Measurements from ENCODE around the gene MUL1.
A peak's percentile ranks its signal among the peaks of the same experiment; 100 is the strongest.
"Not testable (repeated sequence)": the region's sequence is repeated elsewhere in the genome, so short reads cannot be mapped to it uniquely, and the experiment has no call there.

The MUL1 gene

DNA sequence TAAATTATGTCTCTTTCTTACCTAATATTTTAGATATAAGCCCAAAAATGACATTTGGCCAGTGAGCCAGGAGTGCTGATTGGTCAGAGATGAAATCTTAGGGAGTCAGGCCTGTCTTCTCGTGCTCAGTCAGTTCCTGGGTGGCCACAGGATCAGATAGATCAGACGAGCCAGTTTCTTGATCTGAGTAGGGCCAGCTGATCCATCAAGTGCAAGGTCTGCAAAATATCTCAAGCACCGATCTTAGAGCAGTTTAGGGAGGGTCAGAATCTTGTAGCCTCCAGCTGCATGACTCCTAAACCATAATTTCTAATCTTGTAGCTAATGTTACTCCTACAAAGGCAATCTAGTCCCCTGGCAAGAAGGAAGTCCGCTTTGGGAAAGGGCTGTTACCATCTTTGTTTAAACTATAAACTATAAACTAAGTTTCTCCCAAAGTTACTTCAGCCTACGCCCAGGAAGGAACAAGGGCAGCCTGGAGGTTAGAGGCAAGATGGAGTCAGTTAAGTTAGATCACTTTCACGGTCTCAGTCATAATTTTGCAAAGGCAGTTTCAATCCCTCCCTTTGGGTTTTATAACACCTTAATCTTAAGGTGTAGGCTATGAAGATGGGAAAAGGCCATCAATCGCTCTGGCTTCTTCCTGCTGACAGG is 11.8 kb upstream of the MUL1 start:
- not testable (repeated sequence) for DNase-seq

DNA sequence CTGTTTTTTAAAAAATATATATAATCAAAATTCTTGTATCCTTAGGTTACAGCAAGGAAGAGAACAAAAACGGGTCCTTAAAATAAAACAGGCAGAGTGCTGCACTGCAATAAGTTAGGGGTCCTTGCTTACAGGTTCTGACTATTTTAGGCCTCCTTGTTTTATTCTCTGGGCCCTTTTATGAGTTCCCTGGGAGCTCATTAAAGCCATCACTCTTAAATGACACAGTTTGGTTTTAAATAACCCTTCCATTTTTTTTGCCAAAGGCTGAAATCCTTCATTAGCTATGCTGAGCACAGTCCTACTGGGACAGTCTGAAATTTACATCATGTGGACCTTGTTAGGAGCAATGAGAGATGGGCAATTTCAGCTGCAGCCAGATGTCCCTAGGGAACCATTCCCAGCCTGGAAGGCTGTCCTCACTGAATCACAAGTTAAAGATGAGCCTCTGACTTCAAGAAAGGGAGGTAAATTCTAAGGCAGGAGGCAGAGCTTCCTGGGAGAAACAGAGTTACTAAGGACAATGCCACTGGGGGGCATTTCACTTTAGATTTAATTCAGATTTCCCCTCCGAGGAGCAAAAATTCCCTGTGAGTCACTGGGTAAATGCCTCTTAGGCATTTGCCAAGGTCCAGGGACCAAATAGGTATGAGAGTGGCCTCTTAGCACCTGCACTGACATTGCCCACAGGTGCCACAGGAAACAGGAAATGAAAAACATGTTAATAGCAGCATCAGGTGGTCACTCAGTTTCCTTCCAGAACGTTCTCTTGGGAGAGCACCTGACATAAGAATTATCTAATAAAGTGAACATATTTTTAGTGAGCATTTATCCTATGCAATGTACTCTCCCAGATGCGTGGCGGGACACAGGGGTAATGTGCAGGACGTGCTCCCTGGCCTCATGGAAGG is 3.8 kb upstream of the MUL1 start:
- DNase-seq = no peak

GRCh38 chr1:20508411-20508771 is 440 bp upstream of the MUL1 start:
- DNase-seq = no peak

GRCh38 chr1:20507248-20507563 is 745 bp downstream of the MUL1 start:
- no peak for DNase-seq

GRCh38 chr1:20505488-20505887 is 2.5 kb downstream of the MUL1 start:
- no peak for DNase-seq

DNA sequence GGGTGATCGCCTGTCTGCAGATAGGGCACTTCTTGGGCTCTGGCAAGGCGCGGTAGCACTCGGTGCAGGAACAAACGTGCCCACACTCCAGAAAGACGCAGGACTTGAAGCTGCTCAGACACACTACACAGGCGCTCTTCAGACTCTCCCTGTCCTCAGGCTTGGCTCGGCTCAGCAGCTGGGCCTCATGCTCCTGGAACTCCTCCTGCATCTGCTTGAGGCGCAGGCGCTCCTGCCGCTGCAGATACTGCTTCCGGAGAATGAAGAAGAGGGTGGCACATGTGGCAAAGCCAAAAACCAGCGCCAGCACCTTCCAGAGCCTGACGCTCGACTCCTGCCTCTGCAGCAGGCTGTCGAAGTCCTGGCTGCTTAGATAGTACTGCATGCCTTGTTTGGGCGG is 7.2 kb downstream of the MUL1 start:
- no peak for DNase-seq

GRCh38 chr1:20499718-20500117 is 8.2 kb downstream of the MUL1 start:
- no peak for DNase-seq

- no peak for DNase-seq
These were observed 8.8 kb downstream of the MUL1 start for GRCh38 chr1:20499105-20499504.

DNA sequence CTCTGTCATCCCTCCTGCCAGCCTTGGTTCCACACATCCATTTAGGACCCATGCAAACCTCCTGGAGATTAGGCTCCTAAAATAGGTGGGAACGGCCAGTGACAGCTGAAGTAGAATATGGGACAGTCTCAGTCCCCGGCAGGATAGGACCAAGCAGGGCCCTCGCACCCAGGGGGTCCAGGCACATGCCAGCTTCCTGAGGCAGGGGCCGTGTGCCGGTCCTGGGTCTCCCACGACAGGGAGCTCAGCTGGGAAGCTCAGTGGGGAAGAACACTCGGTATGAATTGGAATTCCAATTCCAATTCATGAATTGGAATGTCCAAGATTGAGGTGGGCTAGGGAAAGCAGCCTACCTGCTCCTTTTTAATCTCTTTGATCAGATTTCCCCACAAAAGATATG is 9.8 kb downstream of the MUL1 start:
- DNase-seq = no peak

- DNase-seq = no peak
These were observed 10.4 kb downstream of the MUL1 start for GRCh38 chr1:20497506-20497905.

DNA sequence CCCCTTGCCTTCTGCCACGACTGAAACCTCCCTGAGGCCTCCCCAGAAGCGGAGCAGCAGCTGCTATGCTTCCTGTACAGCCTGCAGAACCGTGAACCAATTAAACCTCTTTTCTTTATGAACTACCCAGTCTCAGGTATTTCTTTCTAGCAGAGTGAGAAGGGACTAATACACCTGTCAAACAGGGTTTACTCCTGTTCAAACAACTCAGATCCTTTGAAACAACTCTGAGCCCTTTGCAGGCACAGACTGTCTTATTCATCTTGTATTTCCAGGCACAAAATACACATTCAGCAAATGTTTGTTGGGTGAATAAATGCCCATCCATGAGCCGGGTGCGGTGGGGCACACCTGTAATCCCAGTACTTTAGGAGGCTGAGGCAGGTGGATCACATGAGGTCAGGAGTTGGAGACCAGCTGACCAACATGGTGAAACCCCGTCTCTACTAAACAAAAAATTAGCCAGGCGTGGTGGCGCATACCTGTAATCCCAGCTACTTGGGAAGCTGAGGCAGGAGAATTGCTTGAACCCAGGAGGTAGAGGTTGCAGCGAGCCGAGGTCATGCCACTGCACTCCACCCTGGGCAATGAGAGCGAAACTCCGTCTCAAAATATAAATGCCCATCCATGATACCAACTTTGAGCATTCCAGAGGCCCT is 11.1 kb downstream of the MUL1 start:
- DNase-seq = not testable (repeated sequence)

GRCh38 chr1:20496241-20496661 is 11.7 kb downstream of the MUL1 start:
- no peak for DNase-seq

GRCh38 chr1:20495661-20496060 is 12.3 kb downstream of the MUL1 start:
- no peak for DNase-seq

DNA sequence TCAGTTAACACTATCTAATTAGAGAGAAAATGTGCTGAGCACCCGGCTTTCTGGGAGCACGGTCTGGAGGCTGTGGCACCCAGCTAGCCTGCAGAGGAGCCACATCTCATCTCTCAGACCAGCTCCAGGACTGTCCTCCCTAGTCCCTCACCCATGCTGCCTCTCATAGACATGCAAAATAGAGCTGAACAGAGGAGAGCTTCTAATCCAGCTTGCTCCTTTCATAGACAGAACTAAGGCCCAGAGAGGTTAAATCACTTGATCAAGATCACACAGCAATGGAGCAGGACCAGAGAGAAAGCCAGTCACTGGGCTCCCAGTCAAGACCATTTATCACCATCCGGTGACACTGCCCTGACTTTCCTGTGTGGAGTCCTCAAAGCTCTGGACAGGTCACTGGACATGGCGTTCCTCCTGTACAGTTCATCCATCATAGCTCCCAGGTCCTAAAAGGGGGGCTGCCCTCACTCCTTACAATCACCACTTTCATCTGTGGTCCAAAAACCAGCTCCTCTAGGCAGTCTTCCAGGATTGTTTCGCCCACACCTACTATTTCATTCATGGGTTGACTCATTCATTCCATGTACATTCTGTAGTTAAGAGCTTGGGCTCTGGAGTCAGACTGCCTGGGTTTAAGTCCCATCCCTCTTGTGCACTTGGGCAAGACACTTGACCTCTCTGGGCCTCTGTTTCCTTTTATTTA is 13.2 kb downstream of the MUL1 start:
- no peak for DNase-seq

- peak in 55 of 56 donors; percentile 27 to 91 (median 73) for DNase-seq
These were observed 13.9 kb downstream of the MUL1 start for GRCh38 chr1:20493839-20494608.

DNA sequence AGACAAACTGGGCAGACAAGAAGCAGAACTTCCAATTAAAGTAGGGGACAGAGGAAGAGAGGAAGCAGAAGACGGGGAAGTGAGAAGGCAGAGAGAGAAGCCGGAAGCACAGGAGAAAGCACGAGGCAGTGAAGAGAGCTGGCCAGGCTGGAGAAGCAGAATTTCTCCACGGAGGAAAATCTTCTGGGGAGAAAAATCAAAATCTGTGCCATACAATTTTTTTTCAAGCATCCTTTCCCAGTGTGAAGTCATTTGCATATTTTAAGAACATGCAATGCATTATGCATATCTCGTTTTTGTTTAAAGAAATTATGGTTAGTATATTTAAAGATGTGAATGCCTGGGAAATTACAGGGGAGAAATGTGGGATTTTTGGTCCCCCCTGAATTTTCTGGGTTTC is 14.6 kb downstream of the MUL1 start:
- DNase-seq = no peak

- peak in 1 of 56 donors; percentile 8 for DNase-seq
These were observed 15.2 kb downstream of the MUL1 start for GRCh38 chr1:20492751-20493150.

DNA sequence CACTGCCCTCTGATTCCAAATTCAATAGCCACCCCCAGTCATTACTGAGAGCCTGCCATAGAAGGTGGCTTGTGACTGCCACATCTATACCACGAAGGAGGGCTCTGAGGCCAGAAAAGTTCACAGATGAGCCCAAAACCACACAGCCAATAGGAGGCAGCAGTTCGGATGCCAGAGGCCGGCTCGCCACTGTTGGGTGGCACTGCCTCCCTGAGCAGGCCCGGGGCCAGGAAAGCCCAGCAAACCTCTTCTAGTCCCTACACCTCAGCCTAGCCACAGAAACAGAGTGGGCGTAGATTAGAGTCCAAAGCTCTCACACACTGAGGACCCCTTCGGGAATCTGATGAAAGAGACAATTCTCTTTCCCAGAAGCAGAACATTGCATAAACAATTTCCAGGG is 16.1 kb downstream of the MUL1 start:
- DNase-seq = no peak

GRCh38 chr1:20491178-20491577 is 16.8 kb downstream of the MUL1 start:
- DNase-seq = no peak

GRCh38 chr1:20487236-20487590 is 20.7 kb downstream of the MUL1 start:
- DNase-seq = peak in 3 of 56 donors; percentile 23 to 40 (median 39)
